Measurements from ENCODE around the gene NCR1.
"Not testable (repeated sequence)": the region's sequence is repeated elsewhere in the genome, so short reads cannot be mapped to it uniquely, and the experiment has no call there.

- peak; percentile 8 for TF ChIP-seq CTCF (IDR thresholded peaks at IDR 0.05; ENCODE audit: insufficient read depth, low read length, poor library complexity, severe bottlenecking)
- not testable (repeated sequence) for TF ChIP-seq EZH2phosphoT487 (conservative IDR thresholded peaks at IDR 0.05; ENCODE audit: low read length)
These were observed 14.0 kb downstream of the NCR1 start for GRCh38 chr19:54919646-54920563.

Data from SU-DHL-6 (cell line).